Naive thymus-derived CD4-positive, alpha-beta T cell (primary cell): Measurements from ENCODE around the gene SORCS2. TPM values are rescaled to one million over a fixed set of nuclear protein-coding genes. Genes with fewer than 3 reads are reported as not detected.

Experiments
- ATAC-seq: fragments of 150-1000 bp; cut with Tn5 transposase; 2 replicates; pipeline ENCODE4 v1.10.0; 2021; ENCODE audit warnings: mild to moderate bottlenecking, moderate library complexity
- CTCF ChIA-PET: fragments of 350-600 bp; sonication (Branson Sonifier 250); formaldehyde crosslinking; loops from one replicate; lab custom pipeline; 2021; ENCODE audit warnings: antibody characterized with exemption; lab: Charles Lee
- POLR2A ChIA-PET: fragments of 350-600 bp; sonication (Branson Sonifier 250); formaldehyde crosslinking; loops from one replicate; lab custom pipeline; 2021; ENCODE audit warnings: antibody characterized with exemption, inconsistent platforms; lab: Charles Lee
- DNase-seq, 9 donors: peaks; one replicate each; pipeline versions ENCODE4 v3.0.0 to v3.0.0-alpha.2; 2020 to 2022; ENCODE audit warnings: mixed read lengths in 1 of 9
- H3K27ac ChIP-seq: one replicate; pipeline ENCODE4 v1.7.0; 2013; ENCODE audit warnings: mild to moderate bottlenecking, low read depth, low read length, moderate library complexity
- H3K27me3 ChIP-seq, 2 donors: one replicate each; pipeline ENCODE4 v1.7.0; 2013; ENCODE audit warnings: low read length in 2 of 2, mild to moderate bottlenecking in 2 of 2, moderate library complexity in 2 of 2; ENCODE audit not compliant: control insufficient read depth in 2 of 2, insufficient read depth in 2 of 2
- H3K36me3 ChIP-seq, 3 experiments: 1 replicate in 2 of 3; 2 replicates in 1 of 3; pipeline ENCODE4 v1.7.0; 2013; ENCODE audit warnings: low read length in 3 of 3, mild to moderate bottlenecking in 3 of 3, moderate library complexity in 1 of 3; ENCODE audit not compliant: insufficient read depth in 3 of 3, control insufficient read depth in 2 of 3
- H3K4me1 ChIP-seq, 2 donors: one replicate each; pipeline ENCODE4 v1.7.0; 2013; ENCODE audit warnings: low read length in 2 of 2, mild to moderate bottlenecking in 2 of 2, moderate library complexity in 1 of 2; ENCODE audit not compliant: control insufficient read depth in 2 of 2, insufficient read depth in 2 of 2
- H3K4me3 ChIP-seq: 2 replicates; pipeline ENCODE4 v1.7.0; 2013; ENCODE audit warnings: mild to moderate bottlenecking, low read length
- H3K9me3 ChIP-seq, 3 experiments: 1 replicate in 2 of 3; 2 replicates in 1 of 3; pipeline ENCODE4 v1.7.0; 2013; ENCODE audit warnings: low read length in 3 of 3; ENCODE audit not compliant: control insufficient read depth in 2 of 3
- H3K27ac Mint-ChIP-seq, 9 donors: one replicate each; pipeline ENCODE4 v1.8.0; 2020 to 2022; ENCODE audit warnings: mixed read lengths in 9 of 9, mild to moderate bottlenecking in 8 of 9, moderate library complexity in 5 of 9, inconsistent platforms in 2 of 9
- H3K27me3 Mint-ChIP-seq, 5 donors: one replicate each; pipeline ENCODE4 v1.8.0; 2021 to 2022; ENCODE audit warnings: mixed read lengths in 5 of 5, mild to moderate bottlenecking in 1 of 5
- H3K36me3 Mint-ChIP-seq, 5 donors: one replicate each; pipeline ENCODE4 v1.8.0; 2020 to 2022; ENCODE audit warnings: mixed read lengths in 5 of 5, mild to moderate bottlenecking in 3 of 5, inconsistent platforms in 1 of 5
- H3K4me1 Mint-ChIP-seq, 7 donors: one replicate each; pipeline ENCODE4 v1.8.0; 2020 to 2022; ENCODE audit warnings: mixed read lengths in 7 of 7, mild to moderate bottlenecking in 3 of 7, inconsistent platforms in 1 of 7
- H3K4me3 Mint-ChIP-seq, 10 donors: one replicate each; pipeline ENCODE4 v1.8.0; 2020 to 2022; ENCODE audit warnings: mild to moderate bottlenecking in 10 of 10, mixed read lengths in 10 of 10, moderate library complexity in 6 of 10, inconsistent platforms in 2 of 10
- H3K9me3 Mint-ChIP-seq, 11 donors: one replicate each; pipeline ENCODE4 v1.8.0; 2020 to 2022; ENCODE audit warnings: mixed read lengths in 11 of 11, mild to moderate bottlenecking in 4 of 11, inconsistent platforms in 1 of 11, moderate library complexity in 1 of 11
- intact Hi-C, 2 donors: fragments of 100-400 bp; cut with micrococcal nuclease; formaldehyde crosslinking; loops; one replicate each; pipeline ENCODE4 v1.15.1; 2023
- polyA plus RNA-seq, 2 donors: library from polyadenylated mRNA; unstranded; fragments of 300-500 nt; fragmentation: Illumina TruSeq; gene quantifications; one replicate each; pipeline ENCODE4 v1.2.3, GENCODE V29; 2021
- total RNA-seq, 6 experiments: library from RNA in 5 of 6; stranded (reverse) in 5 of 6; gene quantifications; 1 replicate in 5 of 6; 2 replicates in 1 of 6; pipeline ENCODE4 v1.2.3 and lab custom pipeline; 2021 to 2026

SORCS2 gene
- total and polyA plus RNA-seq, 7 experiments from 2014 or later, result 0.10 TPM; not detected in 6

- POLR2A ChIA-PET, result no interaction called here
- DNase-seq, result peak in 1 of 9 donors; percentile 3
- Mint-ChIP-seq H3K36me3 (no peaks in the 10 kb centered on the region), H3K27ac (no peak overlapping the region), H3K4me3 (no peak overlapping the region), H3K4me1 (no peaks in the 10 kb centered on the region), H3K27me3 (peaks cover 0 to 15% (median 0%) of the 10 kb centered on the region in 5 donors), H3K9me3 (peaks cover 0 to 17% (median 0%) of the 10 kb centered on the region in 11 donors)
- no peak overlapping the region for H3K27ac ChIP-seq
- no peaks in the 10 kb centered on the region for H3K27me3 ChIP-seq
- intact Hi-C loops, result no loop called here
- no peaks in the 10 kb centered on the region for H3K9me3 ChIP-seq
- ATAC-seq, result no peak
- H3K4me1 ChIP-seq, result no peaks in the 10 kb centered on the region
- CTCF ChIA-PET, result no interaction called here
- no peaks in the 10 kb centered on the region for H3K36me3 ChIP-seq
- no peak overlapping the region for H3K4me3 ChIP-seq
Observed at GRCh38 chr4:7388627-7389026, 196.3 kb downstream of the SORCS2 start.

GRCh38 chr4:7389101-7389701 lies 196.9 kb downstream of the SORCS2 start:
- H3K36me3 ChIP-seq, result no peaks in the 10 kb centered on the region
- H3K4me3 ChIP-seq, result no peak overlapping the region
- H3K9me3 ChIP-seq, result no peaks in the 10 kb centered on the region
- H3K27me3 ChIP-seq, result no peaks in the 10 kb centered on the region
- no peaks in the 10 kb centered on the region for H3K4me1 ChIP-seq
- POLR2A ChIA-PET, result no interaction called here
- Mint-ChIP-seq H3K27ac (no peak overlapping the region), H3K36me3 (no peaks in the 10 kb centered on the region), H3K4me1 (no peaks in the 10 kb centered on the region), H3K27me3 (peaks cover 0 to 19% (median 0%) of the 10 kb centered on the region in 5 donors), H3K4me3 (no peak overlapping the region), H3K9me3 (peaks cover 0 to 17% (median 0%) of the 10 kb centered on the region in 11 donors)
- CTCF ChIA-PET, result no interaction called here
- H3K27ac ChIP-seq, result no peak overlapping the region
- peak in 1 of 9 donors; percentile 6 for DNase-seq
- intact Hi-C loops, result no loop called here
- ATAC-seq, result no peak

- no peaks in the 10 kb centered on the region for H3K4me1 Mint-ChIP-seq
- POLR2A ChIA-PET, result no interaction called here
- H3K4me1 ChIP-seq, result no peaks in the 10 kb centered on the region
- ATAC-seq, result no peak
- no peaks in the 10 kb centered on the region for H3K9me3 ChIP-seq
- peak in 1 of 9 donors; percentile 7 for DNase-seq
- peaks cover 0 to 19% (median 0%) of the 10 kb centered on the region in 5 donors for H3K27me3 Mint-ChIP-seq
- no peak overlapping the region for H3K4me3 Mint-ChIP-seq
- H3K27ac ChIP-seq, result no peak overlapping the region
- H3K9me3 Mint-ChIP-seq, result peaks cover 0 to 17% (median 0%) of the 10 kb centered on the region in 11 donors
- no peak overlapping the region for H3K27ac Mint-ChIP-seq
- H3K36me3 Mint-ChIP-seq, result no peaks in the 10 kb centered on the region
- no peaks in the 10 kb centered on the region for H3K27me3 ChIP-seq
- intact Hi-C loops, result no loop called here
- H3K4me3 ChIP-seq, result no peak overlapping the region
- H3K36me3 ChIP-seq, result no peaks in the 10 kb centered on the region
- CTCF ChIA-PET, result no interaction called here
Observed at GRCh38 chr4:7389719-7390118, 197.4 kb downstream of the SORCS2 start.

DNA sequence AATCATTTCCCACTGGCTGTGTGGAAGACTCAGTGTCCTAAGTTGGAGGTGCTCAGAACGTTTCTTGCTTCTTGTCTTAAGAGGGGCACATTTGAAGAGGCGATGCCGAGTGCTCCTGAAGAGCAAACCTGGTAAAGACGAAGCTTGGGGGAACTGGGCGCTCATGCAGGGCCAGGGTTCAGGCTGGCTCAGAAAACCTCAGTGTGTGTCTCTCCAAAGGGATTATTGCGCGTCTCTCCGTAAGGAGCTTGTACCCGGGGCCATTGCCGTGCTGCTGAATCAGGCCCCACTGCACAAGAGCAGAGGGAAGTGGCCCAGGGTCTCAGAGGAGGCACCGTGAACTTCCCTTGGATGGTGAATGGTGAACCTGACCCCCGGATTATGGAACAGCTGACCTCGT lies 198.0 kb downstream of the SORCS2 start:
- H3K27me3 ChIP-seq, result no peaks in the 10 kb centered on the region
- H3K36me3 Mint-ChIP-seq, result no peaks in the 10 kb centered on the region
- peaks cover 0 to 17% (median 0%) of the 10 kb centered on the region in 11 donors for H3K9me3 Mint-ChIP-seq
- no peak overlapping the region for H3K27ac Mint-ChIP-seq
- ATAC-seq (no peak), DNase-seq (peak in 1 of 9 donors; percentile 1)
- H3K4me3 Mint-ChIP-seq, result no peak overlapping the region
- no peaks in the 10 kb centered on the region for H3K9me3 ChIP-seq
- POLR2A ChIA-PET, result no interaction called here
- H3K4me1 ChIP-seq, result no peaks in the 10 kb centered on the region
- H3K27ac ChIP-seq, result no peak overlapping the region
- CTCF ChIA-PET, result no interaction called here
- H3K4me3 ChIP-seq, result no peak overlapping the region
- H3K27me3 Mint-ChIP-seq, result peaks cover 0 to 19% (median 0%) of the 10 kb centered on the region in 5 donors
- H3K36me3 ChIP-seq, result no peaks in the 10 kb centered on the region
- H3K4me1 Mint-ChIP-seq, result no peaks in the 10 kb centered on the region
- intact Hi-C loops, result no loop called here

DNA sequence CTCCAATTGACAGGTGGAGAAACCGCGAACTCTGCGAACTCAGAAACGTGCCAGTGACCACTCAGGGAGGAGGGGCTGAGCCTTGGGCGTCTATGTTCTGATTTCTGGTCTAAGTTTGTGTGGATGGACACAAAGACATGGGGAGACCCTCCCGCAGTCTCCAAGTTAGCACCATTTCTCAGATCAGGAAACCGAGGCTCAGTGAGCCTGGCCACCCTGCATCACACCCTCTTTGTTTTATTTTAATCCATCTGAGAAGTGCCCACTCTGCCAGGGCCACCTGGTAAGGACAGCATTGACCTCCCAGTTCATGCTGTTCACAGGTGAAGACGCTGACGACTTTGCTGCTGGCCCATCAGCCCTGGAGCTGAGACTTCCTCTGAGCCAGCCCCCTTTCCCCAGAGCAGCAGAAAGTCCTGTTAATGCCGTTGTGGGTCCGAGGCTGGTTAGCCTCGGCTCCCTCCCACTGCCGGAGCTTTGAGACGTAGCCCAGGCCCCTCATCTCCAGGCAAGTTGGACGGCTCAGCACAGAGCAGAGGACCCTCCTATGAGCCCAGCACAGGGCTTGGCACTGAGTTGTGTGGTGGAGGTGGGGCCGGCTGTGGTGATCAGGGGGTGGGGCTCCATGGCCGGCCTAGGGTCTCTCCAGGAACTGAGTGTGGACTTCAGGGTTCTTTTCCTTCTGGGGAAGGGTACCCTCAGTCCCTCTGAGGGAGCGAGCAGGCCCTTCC lies 198.7 kb downstream of the SORCS2 start:
- no peaks in the 10 kb centered on the region for H3K36me3 ChIP-seq
- H3K27ac Mint-ChIP-seq, result no peak overlapping the region
- H3K27ac ChIP-seq, result no peak overlapping the region
- ChIA-PET CTCF (no interaction called here), POLR2A (no interaction called here)
- ATAC-seq (no peak), DNase-seq (peak in 1 of 9 donors; percentile 1)
- no peaks in the 10 kb centered on the region for H3K27me3 ChIP-seq
- H3K9me3 Mint-ChIP-seq, result peaks cover 0 to 13% (median 0%) of the 10 kb centered on the region in 11 donors
- no peaks in the 10 kb centered on the region for H3K36me3 Mint-ChIP-seq
- H3K9me3 ChIP-seq, result no peaks in the 10 kb centered on the region
- no peak overlapping the region for H3K4me3 Mint-ChIP-seq
- intact Hi-C loops, result no loop called here
- peaks cover 0 to 19% (median 0%) of the 10 kb centered on the region in 5 donors for H3K27me3 Mint-ChIP-seq
- no peaks in the 10 kb centered on the region for H3K4me1 ChIP-seq
- no peak overlapping the region for H3K4me3 ChIP-seq
- no peaks in the 10 kb centered on the region for H3K4me1 Mint-ChIP-seq

- H3K36me3 Mint-ChIP-seq, result no peaks in the 10 kb centered on the region
Observed at GRCh38 chr4:7391637-7392437, 199.5 kb downstream of the SORCS2 start.

More at GRCh38 chr4:7391637-7392437, 199.5 kb downstream of the SORCS2 start:
- peak in 1 of 9 donors; percentile 2 for DNase-seq
- CTCF ChIA-PET, result no interaction called here
- no peak overlapping the region for H3K27ac Mint-ChIP-seq
- peaks cover 0 to 19% (median 5%) of the 10 kb centered on the region in 5 donors for H3K27me3 Mint-ChIP-seq
- H3K27me3 ChIP-seq, result no peaks in the 10 kb centered on the region
- no peaks in the 10 kb centered on the region for H3K4me1 Mint-ChIP-seq
- POLR2A ChIA-PET, result no interaction called here
- no peaks in the 10 kb centered on the region for H3K9me3 ChIP-seq
- no peak overlapping the region for H3K4me3 ChIP-seq
- peaks cover 0 to 8% (median 0%) of the 10 kb centered on the region in 11 donors for H3K9me3 Mint-ChIP-seq
- ATAC-seq, result no peak
- no peak overlapping the region for H3K27ac ChIP-seq
- no peaks in the 10 kb centered on the region for H3K36me3 ChIP-seq
- intact Hi-C loops, result no loop called here
- H3K4me1 ChIP-seq, result no peaks in the 10 kb centered on the region
- no peak overlapping the region for H3K4me3 Mint-ChIP-seq
